ENCODE data around the gene TRIP10.

DNA sequence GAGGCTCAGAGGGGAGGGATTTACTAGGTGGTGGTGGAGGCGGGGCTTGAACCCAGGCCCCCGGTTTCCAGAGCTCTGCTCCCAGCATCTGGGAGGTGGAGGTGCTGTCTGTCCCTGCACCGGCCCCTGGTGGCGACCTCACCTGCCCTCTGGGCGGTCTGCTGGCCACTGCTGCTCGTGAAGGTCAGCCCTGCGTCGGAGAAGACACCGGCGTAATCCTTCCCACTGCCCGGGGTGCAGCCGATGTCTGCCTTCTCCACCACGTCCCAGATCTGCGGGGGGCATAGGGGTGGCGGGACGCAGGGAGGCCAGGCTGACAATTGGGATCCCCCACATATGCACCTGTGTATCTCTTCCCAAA is 31.8 kb upstream of the TRIP10 start:
- TF ChIP-seq, protein P1, sequence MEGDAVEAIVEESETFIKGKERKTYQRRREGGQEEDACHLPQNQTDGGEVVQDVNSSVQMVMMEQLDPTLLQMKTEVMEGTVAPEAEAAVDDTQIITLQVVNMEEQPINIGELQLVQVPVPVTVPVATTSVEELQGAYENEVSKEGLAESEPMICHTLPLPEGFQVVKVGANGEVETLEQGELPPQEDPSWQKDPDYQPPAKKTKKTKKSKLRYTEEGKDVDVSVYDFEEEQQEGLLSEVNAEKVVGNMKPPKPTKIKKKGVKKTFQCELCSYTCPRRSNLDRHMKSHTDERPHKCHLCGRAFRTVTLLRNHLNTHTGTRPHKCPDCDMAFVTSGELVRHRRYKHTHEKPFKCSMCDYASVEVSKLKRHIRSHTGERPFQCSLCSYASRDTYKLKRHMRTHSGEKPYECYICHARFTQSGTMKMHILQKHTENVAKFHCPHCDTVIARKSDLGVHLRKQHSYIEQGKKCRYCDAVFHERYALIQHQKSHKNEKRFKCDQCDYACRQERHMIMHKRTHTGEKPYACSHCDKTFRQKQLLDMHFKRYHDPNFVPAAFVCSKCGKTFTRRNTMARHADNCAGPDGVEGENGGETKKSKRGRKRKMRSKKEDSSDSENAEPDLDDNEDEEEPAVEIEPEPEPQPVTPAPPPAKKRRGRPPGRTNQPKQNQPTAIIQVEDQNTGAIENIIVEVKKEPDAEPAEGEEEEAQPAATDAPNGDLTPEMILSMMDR (conservative IDR thresholded peaks at IDR 0.05; ENCODE audit: low read depth, low read length) = no peak
- TF ChIP-seq EZH2 (IDR thresholded peaks at IDR 0.05; ENCODE audit: low read length, unreplicated experiment) (no peak), EZH2phosphoT487 (IDR thresholded peaks at IDR 0.05; ENCODE audit: borderline replicate concordance, low read length) (no peak)
